Progenitor cell of endocrine pancreas (in vitro differentiated cells): ENCODE data around the gene ATAD3B. TPM values are rescaled to one million over a fixed set of nuclear protein-coding genes. Genes with fewer than 3 reads are reported as not detected.
"Not testable (repeated sequence)": the region's sequence is repeated elsewhere in the genome, so short reads cannot be mapped to it uniquely, and the experiment has no call there.

ENCODE experiments used
- DNase-seq: peaks from one replicate; pipeline ENCODE4 v3.0.0; 2021; ENCODE audit warnings: low spot score; ENCODE audit not compliant: unreplicated experiment
- H3K27ac Mint-ChIP-seq: 2 replicates; pipeline ENCODE4 v1.8.0; 2021; ENCODE audit warnings: mild to moderate bottlenecking, moderate library complexity, mixed read lengths
- H3K27me3 Mint-ChIP-seq: 2 replicates; pipeline ENCODE4 v1.8.0; 2021; ENCODE audit warnings: mixed read lengths
- H3K36me3 Mint-ChIP-seq: 2 replicates; pipeline ENCODE4 v1.8.0; 2022; ENCODE audit warnings: mixed read lengths; ENCODE audit not compliant: insufficient read depth
- H3K4me1 Mint-ChIP-seq: 2 replicates; pipeline ENCODE4 v1.8.0; 2021; ENCODE audit warnings: low read depth, mixed read lengths
- H3K4me3 Mint-ChIP-seq: 2 replicates; pipeline ENCODE4 v1.8.0; 2021; ENCODE audit warnings: low read depth, mild to moderate bottlenecking, moderate library complexity, mixed read lengths
- H3K9me3 Mint-ChIP-seq: 2 replicates; pipeline ENCODE4 v1.8.0; 2021; ENCODE audit warnings: low read depth, mixed read lengths
- CTCF ChIP-seq: fragments of 200-600 bp; sonication (generic); IDR thresholded peaks from one replicate; pipeline ENCODE4 v1.5.0; 2021; ENCODE audit warnings: antibody characterized with exemption, mild to moderate bottlenecking; ENCODE audit not compliant: unreplicated experiment
- total RNA-seq: library from RNA; stranded (reverse); gene quantifications from 2 replicates; pipeline ENCODE4 v1.2.1, GENCODE V29; 2021

Gene ATAD3B
- total RNA-seq, 1 donor from 2014 or later = 36.7 TPM

GRCh38 chr1:1440262-1441001 lies 31.1 kb upstream of the ATAD3B start:
- Mint-ChIP-seq H3K36me3 (peaks cover 1% of the 10 kb centered on the region), H3K9me3 (no peaks in the 10 kb centered on the region), H3K4me1 (peaks cover 10% of the 10 kb centered on the region), H3K4me3 (no peak overlapping the region), H3K27ac (peak overlapping the region; percentile 74), H3K27me3 (no peaks in the 10 kb centered on the region)
- DNase-seq = no peak
- TF ChIP-seq CTCF = no peak

- H3K27me3 Mint-ChIP-seq = no peaks in the 10 kb centered on the region
- TF ChIP-seq CTCF = peak; percentile 77
- no peak for DNase-seq
- H3K4me3 Mint-ChIP-seq = no peak overlapping the region
- H3K9me3 Mint-ChIP-seq = no peaks in the 10 kb centered on the region
- H3K36me3 Mint-ChIP-seq = peaks cover 1% of the 10 kb centered on the region
- H3K4me1 Mint-ChIP-seq = peaks cover 9% of the 10 kb centered on the region
- no peak overlapping the region for H3K27ac Mint-ChIP-seq
Observed at GRCh38 chr1:1441002-1441888, 30.3 kb upstream of the ATAD3B start.

- Mint-ChIP-seq H3K4me1 (peaks cover 7% of the 10 kb centered on the region), H3K36me3 (peaks cover 1% of the 10 kb centered on the region), H3K9me3 (no peaks in the 10 kb centered on the region), H3K27ac (no peak overlapping the region), H3K4me3 (no peak overlapping the region), H3K27me3 (no peaks in the 10 kb centered on the region)
- no peak for TF ChIP-seq CTCF
- DNase-seq = no peak
Observed at GRCh38 chr1:1442069-1442770, 29.3 kb upstream of the ATAD3B start.

- H3K4me1 Mint-ChIP-seq, H3K27ac Mint-ChIP-seq: not testable (repeated sequence)
- H3K27me3 Mint-ChIP-seq = peaks cover 12% of the 10 kb centered on the region
Observed at GRCh38 chr1:1446631-1447030, 24.9 kb upstream of the ATAD3B start.

GRCh38 chr1:1449099-1449739 lies 22.3 kb upstream of the ATAD3B start, which contains the start of gene ATAD3C:
Gene ATAD3C, plus strand, starts transcription at chr1:1449689. Its CDS starts 995 bp downstream, at chr1:1450684.
- no peaks in the 10 kb centered on the region for H3K36me3 Mint-ChIP-seq
- no peak for TF ChIP-seq CTCF
- H3K4me3 Mint-ChIP-seq = no peak within 1 kb of the TSS
- H3K27me3 Mint-ChIP-seq = peaks cover 12% of the 10 kb centered on the region
- no peaks in the 10 kb centered on the region for H3K4me1 Mint-ChIP-seq
- H3K9me3 Mint-ChIP-seq = no peaks in the 10 kb centered on the region
- no peak for DNase-seq
- H3K27ac Mint-ChIP-seq = no peak within 1 kb of the TSS

More at GRCh38 chr1:1446631-1447030, 24.9 kb upstream of the ATAD3B start:
- H3K9me3 Mint-ChIP-seq, DNase-seq, H3K36me3 Mint-ChIP-seq, H3K4me3 Mint-ChIP-seq: not testable (repeated sequence)

- not testable (repeated sequence) for H3K9me3 Mint-ChIP-seq, H3K4me1 Mint-ChIP-seq, H3K36me3 Mint-ChIP-seq, DNase-seq, H3K4me3 Mint-ChIP-seq, H3K27ac Mint-ChIP-seq
- H3K27me3 Mint-ChIP-seq = peaks cover 12% of the 10 kb centered on the region
Observed at GRCh38 chr1:1450616-1451015, 20.9 kb upstream of the ATAD3B start.
